Cortex of kidney (tissue), 1 donor: ENCODE measurements around the gene GABRD.

Experiments used
- DNase-seq: peaks from one replicate; lab custom pipeline; 2025; lab: John Stamatoyannopoulos, UW

Gene GABRD

DNA sequence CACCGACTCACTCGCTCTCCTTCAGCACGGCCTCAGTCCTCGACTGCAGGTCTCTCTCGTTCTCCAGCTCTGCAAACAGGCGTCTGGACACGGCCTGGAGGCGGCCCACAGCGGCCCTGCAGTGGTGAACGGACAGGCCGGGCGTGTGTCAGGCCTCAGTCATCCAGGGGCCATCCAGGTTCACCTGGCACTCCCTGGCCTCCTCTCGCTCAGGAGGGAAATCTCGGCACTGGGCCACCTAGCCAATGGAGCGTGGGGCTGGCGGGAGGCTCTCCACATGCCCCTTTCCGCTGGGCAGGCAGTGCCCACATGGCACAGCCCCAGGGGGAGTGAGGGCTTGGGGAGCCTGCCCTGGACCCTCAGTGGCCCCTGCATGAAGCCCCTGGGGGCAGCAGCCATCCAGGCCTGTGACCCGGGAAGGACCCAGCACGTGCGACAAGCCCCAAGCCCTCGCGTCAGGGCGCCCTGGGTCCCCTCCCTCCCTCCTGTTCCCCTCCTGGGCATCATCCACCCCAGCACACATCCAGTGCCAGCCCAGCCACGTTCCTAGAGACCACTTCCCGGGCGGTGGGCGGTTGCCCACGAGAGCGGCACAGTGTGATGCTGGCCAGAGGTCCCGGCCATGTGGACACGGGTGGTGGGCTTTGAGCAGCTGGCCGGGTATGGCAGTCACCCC lies 33.6 kb upstream of the GABRD start:
- no peak for DNase-seq

GRCh38 chr1:1986451-1987141 lies 32.5 kb upstream of the GABRD start:
- no peak for DNase-seq

GRCh38 chr1:1987142-1987510 lies 32.0 kb upstream of the GABRD start:
- no peak for DNase-seq

- DNase-seq, result no peak
These were observed 30.8 kb upstream of the GABRD start for GRCh38 chr1:1988061-1988945.

GRCh38 chr1:1989102-1989542 lies 30.0 kb upstream of the GABRD start:
- DNase-seq, result no peak

DNA sequence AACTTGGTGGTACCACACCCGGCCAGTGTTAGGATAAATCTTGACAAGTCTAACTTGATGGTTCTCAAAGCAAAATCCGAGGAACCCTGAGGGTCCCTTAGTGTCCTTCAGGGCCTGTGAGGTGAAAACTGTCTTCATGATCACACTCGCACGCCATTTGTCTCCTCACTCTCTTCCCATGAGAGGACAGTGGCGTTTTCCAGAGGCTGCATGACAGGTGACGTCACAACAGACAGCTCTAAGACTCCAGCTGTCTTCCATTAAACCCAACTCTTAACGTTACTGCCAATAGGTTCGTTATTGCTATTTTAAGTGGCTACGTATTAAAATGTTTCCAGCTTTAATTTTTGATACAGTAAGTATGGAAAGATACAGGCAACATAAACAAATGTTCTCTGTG lies 29.4 kb upstream of the GABRD start:
- no peak for DNase-seq

- no peak for DNase-seq
These were observed 28.9 kb upstream of the GABRD start for GRCh38 chr1:1990222-1990621.

GRCh38 chr1:1994536-1994935 lies 24.6 kb upstream of the GABRD start:
- DNase-seq, result no peak

DNA sequence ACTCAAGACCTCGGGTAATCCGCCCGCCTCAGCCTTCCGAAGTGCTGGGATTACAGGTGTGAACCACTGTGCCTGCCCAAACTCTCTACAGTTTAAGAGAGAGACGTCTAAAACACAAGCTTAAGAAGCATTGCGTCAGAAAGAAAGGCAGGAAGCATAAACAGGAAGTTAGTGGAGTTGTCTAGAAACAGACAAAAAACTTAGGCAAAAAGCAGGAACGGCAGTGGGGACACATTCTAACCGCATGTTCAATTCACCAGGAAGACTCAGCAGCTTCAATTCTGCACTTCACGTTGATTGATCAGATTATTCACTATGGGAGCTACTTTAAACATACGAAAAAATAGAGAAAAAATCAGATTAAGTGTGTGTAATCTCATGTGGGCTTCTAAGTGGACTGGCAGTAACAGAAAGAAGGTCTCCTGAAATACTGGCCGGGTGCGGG lies 22.9 kb upstream of the GABRD start:
- DNase-seq, result no peak

DNA sequence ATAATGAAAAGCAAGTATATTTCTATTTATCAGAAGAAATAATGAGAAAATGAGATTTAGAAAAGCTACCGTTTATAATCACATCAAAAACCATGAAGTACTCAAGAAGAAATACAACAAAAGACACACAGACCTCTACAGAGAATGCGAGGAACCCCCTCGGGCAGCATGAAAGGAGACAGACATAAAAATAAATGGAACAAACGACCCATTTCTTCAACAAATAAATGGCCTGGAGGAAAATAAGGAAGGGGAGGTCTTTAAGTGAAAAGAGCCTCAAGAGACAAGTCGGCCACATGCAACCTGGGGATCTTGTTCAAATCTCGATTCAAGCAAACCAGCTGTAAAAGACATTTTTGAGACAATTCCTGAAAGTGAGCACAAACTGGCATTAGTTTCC lies 21.6 kb upstream of the GABRD start:
- DNase-seq, result no peak

DNA sequence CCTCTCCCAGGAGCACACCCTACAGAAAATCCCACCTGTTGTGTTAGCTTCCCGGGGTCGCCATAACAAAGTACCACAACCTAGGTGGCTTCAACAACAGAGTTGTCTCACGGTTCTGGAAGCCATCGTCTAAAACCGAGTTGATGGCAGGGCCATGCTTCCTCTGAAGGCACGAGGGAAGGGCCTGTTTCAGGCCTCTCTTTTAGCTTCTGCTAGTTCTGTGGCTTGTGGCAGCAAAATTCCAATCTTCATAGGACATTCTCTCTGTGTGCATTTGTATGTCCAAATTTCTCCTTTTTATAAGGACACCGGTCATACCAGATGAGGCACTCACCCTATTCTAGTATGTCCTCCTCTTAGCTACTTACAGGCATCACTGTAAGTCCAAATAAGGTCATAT lies 18.7 kb upstream of the GABRD start:
- DNase-seq, result no peak

DNA sequence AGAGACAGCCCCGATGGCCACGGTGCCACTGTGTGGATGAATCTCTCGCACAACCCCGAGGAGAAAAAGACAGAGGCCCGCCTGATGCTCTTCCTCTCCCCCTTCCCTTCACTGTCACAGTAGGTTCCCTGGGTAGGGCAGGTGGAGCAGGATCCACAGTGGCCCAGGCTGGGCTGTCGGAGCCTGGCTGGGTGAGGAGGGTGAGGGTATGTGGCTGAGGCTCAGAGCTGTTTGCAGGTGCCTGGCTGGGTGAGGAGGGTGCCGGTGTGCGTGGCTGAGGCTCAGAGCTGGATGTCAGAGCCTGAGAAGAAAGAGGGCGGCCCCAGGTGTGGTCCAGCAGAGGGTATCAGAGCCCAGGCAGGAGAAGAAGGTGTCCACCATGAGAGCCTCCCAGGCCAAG lies 18.3 kb upstream of the GABRD start:
- DNase-seq, result no peak

DNA sequence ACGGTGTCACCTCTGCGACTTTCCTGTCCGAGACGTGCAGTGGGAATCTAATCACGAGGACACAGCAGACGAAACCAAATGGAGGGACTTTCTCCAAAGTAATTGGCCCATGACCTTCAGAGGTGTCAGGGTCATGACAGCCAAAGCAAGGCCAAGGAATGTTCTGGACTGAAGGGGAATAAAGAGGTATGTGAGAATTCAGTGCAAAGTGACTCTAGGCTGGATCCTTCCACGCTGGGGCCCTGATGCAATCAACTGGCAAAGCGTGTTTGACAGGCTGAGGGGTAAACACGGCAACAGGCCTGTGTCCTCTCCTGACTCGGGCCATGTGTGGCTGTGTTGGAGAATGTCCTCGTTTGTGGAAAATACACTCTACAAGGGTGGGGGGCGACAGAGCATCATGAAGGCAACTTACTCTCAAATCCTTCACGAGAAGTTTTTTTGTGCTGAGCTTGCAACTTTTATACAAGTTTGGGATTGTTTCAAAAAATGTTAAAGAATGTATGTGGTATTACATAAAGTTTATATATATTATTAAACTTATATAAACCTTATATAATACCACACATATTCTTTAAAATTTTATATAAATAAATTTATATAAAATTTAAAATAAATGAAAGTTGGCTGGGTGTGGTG lies 17.3 kb upstream of the GABRD start:
- DNase-seq, result no peak

- DNase-seq, result no peak
These were observed 15.5 kb upstream of the GABRD start, which contains the start of gene CFAP74 for GRCh38 chr1:2003541-2004131. TSS of gene CFAP74 (minus strand) at chr1:2003786. CDS start at chr1:1990956, 12,830 bp downstream.

- DNase-seq, result no peak
These were observed 14.3 kb upstream of the GABRD start for GRCh38 chr1:2004856-2005255.

DNA sequence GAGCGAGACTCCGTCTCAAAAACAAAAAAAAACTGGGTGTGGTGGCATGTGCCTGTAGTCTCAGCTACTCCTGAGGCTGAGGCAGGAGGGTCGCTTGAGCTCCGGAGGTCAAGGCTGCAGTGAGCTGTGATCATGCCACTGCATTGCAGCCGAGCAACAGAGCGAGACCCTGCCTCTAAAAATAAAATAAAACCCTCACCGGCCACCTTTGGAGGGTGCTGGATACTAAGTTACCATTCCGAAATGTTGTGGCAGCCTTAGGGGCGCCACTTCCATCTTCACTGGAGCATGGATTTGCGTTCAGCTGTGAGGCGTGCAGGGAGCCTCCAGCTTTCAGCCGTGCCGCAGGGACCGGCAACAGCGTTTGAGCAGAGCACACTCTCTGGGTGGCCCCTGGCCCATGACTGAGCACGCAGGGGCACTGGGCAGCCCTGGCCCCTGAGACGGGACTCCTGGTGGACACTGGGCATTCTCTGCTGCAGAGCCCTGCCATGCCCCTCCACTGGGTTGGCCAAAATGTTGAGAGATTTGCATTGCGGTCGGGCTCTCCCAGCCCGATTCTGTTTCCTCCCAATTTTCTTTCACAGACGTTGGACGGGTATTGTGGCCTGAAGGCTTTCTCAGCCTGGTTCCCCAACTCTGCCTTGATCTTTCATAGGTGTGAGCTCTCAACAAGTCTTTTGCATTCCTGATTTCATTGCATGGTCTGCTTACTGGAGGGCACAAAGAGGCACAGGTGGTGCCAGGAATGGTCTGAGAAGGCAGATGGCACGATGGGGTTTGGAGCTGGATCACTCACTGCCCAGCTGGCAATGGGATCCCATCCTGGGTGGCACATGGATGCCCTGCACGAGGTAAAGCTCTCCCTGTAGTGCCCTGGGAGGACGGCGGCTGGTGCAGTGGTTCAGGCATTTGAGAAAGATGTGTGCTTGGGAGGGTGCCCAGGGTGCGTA lies 9.8 kb upstream of the GABRD start:
- no peak for DNase-seq

GRCh38 chr1:2014181-2014580 lies 5.0 kb upstream of the GABRD start:
- DNase-seq, result no peak

DNA sequence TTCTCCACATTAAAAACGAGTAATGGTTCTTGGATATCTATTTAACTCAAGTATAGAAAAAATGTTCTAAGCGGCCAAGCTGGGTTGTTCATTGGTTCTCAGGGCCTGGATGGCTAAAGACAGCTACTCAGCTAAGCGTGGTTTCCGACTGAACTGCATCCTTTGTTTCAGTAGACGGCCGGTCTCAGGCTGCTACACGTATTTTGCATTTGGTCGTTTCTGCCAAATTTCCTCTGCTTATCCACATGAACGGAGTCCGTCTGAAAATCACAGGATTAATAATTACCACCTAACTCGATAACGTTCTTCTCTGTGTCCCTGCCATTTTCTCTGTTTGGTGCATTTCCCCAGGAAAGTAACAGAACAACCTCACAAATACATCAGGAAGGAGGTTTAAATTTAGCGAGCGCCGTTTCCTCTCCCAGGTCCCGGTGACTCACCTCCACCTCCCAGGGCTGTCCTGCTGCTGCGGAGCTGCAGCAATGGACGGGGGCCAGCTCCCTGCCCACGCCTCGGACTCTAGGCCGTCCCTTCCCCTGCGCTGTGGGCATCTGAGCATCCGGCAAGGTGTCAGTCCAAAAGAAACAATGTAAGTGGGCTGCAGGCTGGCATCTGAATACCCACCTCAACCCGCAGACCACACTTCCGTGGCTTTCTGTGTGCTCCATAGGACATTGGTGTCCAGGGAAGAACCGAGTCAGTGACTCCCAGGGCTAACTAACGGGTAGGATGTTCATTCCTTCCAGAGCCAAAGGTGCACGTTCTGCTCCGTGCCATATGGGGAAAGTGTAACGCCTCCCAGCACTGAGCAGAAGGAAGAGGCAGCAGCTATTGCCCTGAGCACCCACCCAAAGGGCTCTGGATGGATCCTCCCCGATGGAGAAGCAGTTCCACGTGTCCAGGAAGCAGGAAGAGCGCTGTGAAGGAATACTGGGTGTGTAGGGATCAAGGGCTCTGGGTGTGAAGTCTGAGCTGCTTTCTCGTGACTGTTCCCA lies 4.1 kb upstream of the GABRD start:
- no peak for DNase-seq

- DNase-seq, result no peak
These were observed 3.0 kb upstream of the GABRD start for GRCh38 chr1:2016123-2016522.
